Muscle of back (tissue), 11 donors: ENCODE measurements around the gene NR6A1. TPM values are rescaled to one million over a fixed set of nuclear protein-coding genes. Genes with fewer than 3 reads are reported as not detected.

Source experiments
- DNase-seq, 3 donors: peaks; one replicate each; pipeline versions ENCODE4 v3.0.0 to v3.0.0-alpha.2; 2013
- polyA plus RNA-seq, 10 donors: library from polyadenylated mRNA; unstranded; fragments of 120-200 nt; gene quantifications; one replicate each; pipeline ENCODE4 v1.2.1, GENCODE V29; 2013; ENCODE audit not compliant: insufficient read length in 10 of 10

Gene NR6A1
- polyA plus RNA-seq, 10 donors, result 0.51 to 1.5 (median 0.91) TPM

- peak in 1 of 3 donors; percentile 14 for DNase-seq
Measured at GRCh38 chr9:124505006-124505900, 265.9 kb downstream of the NR6A1 start.

DNA sequence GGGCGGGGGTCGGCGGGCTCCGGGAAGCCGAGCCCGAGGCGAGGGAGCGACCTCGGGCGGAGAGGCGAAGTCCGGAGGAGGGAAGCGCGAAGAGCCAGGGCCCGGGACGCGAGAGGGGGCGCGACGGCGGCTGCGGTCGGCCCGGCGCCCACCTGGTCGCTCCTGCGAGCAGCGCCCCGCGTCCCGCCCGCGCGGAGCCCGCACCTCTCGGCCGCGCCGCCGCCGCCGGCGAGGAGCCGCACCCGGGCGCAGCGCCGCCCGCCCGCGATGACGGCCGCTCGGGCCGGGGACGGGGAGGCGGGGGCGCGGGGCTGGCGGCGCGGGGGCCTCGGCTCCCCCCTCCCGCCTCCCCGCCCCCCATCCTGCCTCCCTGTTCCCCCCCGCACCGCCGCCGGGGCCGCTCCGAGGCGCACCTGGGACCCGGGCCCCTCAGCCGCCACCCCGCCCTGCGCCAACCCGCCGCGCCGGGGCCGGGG, 266.5 kb downstream of the NR6A1 start:
- DNase-seq, result no peak

DNA sequence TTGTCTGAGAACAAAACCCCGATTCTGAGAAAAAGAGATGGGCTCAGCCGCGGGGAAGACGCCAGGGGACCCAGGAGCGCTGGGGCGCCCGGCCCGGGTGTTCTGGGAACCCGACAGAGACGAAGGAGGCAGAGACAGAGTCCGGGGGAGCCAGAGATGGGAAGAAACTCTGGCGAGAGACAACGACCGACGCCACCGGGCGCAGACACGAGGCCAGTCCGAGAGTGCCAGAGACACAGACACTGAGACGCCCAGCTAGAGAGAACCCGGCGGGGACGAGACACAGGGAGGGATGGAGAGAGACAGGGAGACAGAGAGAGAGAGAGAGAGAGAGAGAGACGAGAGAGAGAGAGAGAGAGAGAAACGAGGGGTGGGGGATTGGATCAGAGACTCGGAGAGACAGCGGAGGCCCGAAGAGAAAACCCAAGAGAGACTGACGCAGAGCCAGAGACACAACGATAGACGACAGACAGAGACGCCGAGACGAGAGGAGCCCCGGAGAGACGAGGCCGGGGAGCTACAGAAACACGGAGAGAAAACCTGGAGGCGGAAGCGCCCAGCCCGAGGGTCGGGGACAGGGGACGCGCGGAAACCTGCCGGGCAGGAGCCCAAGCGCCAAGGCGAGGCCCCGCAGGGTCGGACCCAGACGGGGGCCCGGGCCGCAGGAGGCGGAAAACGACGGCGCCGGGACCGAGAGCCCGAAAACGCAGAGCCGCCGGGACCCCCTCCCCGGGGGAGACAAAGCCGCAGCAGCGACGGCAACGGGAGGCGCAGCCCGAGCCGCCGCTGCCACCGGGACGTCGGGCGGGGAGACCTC, 267.2 kb downstream of the NR6A1 start:
- peak in 1 of 3 donors; percentile 56 for DNase-seq

DNA sequence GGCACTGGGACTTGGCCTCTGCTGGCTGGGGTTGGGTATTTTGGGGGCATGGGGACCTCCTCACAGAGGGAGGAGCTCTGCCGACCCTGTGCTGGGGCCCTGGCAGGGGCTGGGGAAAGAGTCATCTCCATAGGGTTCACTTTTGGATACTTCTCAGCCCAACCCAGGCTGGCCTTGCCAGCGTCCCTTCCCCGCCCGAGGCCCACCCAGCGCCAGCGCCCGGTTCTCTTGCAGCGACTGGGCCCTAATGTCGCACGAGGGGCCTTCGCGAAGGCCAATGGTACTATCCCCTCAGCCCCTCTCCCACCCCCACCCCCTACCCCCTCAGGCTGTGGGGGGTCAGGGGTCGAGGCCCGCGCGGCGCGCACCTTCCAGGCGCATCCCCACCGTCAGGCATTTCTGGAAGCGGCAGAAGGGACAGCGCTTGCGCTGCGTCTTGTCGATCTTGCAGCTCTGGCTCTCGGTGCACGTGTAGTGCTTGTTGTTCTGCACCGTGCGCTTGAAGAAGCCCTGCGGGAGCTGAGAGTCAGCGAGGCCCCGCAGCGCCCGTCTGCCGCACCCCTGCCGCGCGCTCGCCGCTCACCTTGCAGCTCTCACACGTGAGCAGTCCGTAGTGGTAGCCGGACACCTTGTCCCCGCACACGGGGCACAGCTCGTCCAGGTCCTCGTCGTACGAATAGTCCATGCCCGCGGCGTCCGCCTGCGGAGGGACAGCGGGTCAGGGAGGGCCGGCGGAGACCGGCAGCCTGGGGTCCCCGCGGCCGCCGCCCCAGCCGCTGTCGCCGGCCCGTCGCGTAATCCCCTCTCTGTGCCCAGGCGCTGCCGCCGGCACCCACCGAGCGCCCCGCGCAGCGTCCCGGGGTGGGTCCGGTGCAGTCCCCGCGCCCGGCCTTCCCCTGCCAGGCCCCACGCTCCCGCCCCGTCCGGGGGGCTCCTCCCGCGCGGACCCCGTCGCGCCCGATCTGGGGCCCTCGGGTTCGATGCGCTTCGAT, 268.1 kb downstream of the NR6A1 start:
- peak in 1 of 3 donors; percentile 54 for DNase-seq

DNA sequence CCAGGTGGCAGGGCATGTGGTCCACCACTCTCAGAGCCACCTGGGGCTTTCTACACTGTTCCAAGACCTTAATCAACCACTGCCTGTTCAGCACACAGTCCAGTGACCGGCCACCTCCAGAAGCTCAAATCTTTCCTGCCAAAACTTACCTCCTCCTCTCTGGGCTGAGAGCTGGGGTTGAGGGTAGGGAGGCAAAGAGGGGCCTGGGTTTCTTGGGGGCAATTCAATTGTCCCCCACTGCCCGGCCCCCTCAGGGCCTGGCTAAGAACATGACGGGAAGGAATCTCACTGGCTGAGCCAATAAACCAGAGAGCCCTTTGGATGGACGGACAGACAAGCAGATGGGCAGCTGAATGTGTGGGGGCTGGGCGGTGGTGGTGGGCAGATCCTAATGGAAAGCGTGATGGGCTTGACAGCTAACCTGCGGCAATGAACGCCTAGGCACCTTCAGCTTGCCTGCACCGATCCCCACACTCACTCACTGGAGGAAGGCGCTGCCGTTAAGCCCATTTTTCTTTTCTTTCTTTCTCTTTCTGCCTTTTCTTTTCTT, 269.3 kb downstream of the NR6A1 start:
- no peak for DNase-seq

DNA sequence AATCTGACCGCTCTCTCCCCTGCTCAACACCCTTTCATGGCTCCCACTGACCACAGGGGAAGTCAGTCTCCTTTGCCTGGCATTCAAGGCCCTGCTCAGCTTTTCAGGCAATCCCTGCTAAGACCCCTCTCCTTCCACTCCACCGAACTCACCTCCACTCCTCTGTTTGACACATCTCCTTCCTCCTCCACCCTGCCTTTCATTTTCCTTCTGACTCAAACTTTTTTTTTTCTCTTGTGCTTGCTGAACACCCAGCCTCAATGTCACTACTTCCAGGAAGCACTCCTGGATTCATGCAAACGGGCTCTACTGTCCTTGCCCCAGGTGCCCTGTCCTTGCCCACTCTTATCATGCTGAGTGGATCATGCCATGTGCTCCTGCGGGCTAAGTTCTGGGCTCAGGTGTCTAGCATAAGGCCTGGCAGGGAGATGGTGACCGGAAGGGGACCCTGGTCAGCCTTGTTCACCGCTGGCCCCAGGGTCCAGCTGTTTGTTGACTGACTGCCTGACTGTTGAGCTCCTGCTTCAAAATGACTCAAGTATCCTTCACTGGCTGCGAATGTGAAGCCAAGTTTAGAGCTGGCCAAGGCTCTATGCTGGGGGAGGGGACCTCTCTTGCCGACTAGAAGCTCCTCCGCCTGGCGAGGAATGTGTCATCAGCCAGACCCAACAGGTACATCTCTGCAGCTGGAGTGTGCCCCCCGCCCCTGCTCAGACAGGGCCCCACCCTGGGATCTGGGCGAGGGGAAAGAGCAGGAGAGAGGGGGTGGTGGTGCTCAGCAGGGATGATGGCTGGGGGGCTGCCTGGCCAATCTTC, 270.1 kb downstream of the NR6A1 start:
- DNase-seq, result no peak

- DNase-seq, result no peak
Measured at GRCh38 chr9:124500028-124500795, 270.9 kb downstream of the NR6A1 start.

DNA sequence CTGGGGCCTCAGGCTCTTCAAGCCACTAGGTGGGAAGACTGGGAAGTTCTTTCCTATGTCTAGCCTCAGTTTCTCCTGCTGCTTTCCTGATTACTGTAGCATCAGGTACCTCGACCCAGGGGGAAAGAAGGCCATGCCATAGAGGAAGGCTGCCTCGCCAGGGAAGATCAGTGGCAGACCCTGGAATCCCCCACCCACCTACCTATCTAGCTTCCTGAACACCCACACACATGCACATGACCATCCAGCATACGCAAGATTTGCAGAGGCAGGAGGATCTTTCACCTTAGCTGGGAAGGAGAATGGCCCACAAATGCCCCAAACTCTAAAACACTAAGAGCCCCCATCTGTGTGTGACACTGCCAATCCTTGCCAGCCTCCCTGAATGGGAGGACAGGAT, 271.9 kb downstream of the NR6A1 start:
- no peak for DNase-seq

GRCh38 chr9:124498499-124499146, 272.5 kb downstream of the NR6A1 start:
- no peak for DNase-seq

GRCh38 chr9:124498040-124498439, 273.1 kb downstream of the NR6A1 start:
- no peak for DNase-seq

DNA sequence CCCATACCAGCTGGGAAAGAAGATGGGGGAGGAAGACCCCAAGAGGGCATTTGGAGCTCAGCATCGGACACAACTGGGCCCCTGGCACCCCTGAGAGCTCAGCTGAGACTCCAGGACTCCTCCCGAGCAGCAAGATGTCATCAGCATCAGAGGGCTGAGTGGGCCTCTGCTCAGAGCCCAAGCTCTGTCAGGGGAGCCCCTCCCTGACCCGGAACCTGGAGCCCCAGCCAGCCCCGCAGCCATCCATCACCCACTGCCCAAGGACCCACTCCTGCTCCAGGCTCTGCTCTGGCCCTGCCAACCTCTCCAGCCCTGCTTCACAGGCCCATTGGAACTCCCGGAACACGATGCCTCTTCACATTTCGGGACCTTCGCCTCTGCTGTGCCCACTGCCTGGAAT, 273.7 kb downstream of the NR6A1 start:
- DNase-seq, result no peak

- DNase-seq, result no peak
Measured at GRCh38 chr9:124496463-124496862, 274.6 kb downstream of the NR6A1 start.

DNA sequence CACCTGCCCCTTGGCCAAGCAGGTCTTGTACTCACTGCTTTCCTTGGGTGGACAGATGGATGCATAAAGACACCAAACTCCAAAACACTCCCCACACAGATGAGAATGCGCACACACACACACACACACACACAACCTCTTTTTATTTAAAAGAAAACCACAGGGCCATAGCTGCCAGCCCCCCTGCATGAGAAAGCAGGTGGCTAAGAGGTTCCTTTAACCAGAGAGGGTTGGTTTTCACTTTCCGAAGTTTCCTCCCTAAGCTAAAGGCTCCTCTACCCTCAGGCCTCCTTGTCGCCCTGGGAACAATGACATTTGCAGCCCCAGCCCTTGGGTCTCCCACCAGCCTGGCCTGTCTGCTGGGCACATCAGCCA, 275.0 kb downstream of the NR6A1 start:
- no peak for DNase-seq

- DNase-seq, result no peak
Measured at GRCh38 chr9:124495126-124496074, 275.7 kb downstream of the NR6A1 start.

GRCh38 chr9:124493794-124494479, 277.2 kb downstream of the NR6A1 start:
- no peak for DNase-seq

GRCh38 chr9:124493218-124493617, 277.9 kb downstream of the NR6A1 start:
- DNase-seq, result no peak

GRCh38 chr9:124492818-124493217, 278.3 kb downstream of the NR6A1 start:
- no peak for DNase-seq
